Glutamatergic neuron (in vitro differentiated cells): Measurements from ENCODE around the gene TFCP2L1. TPM values are rescaled to one million over a fixed set of nuclear protein-coding genes. Genes with fewer than 3 reads are reported as not detected.

ENCODE experiments used
- DNase-seq: peaks from one replicate; pipeline ENCODE4 v3.0.0; 2022
- H3K27ac Mint-ChIP-seq: one replicate; pipeline ENCODE4 v1.8.0; 2020; ENCODE audit warnings: mild to moderate bottlenecking, mixed read lengths, inconsistent platforms; ENCODE audit not compliant: unreplicated experiment
- H3K27me3 Mint-ChIP-seq: one replicate; pipeline ENCODE4 v1.8.0; 2020; ENCODE audit warnings: mild to moderate bottlenecking, moderate library complexity, mixed read lengths, inconsistent platforms; ENCODE audit not compliant: unreplicated experiment
- H3K36me3 Mint-ChIP-seq: one replicate; pipeline ENCODE4 v1.8.0; 2020; ENCODE audit warnings: mild to moderate bottlenecking, mixed read lengths, inconsistent platforms; ENCODE audit not compliant: unreplicated experiment
- H3K4me1 Mint-ChIP-seq: one replicate; pipeline ENCODE4 v1.8.0; 2020; ENCODE audit warnings: mild to moderate bottlenecking, low read depth, mixed read lengths, inconsistent platforms; ENCODE audit not compliant: unreplicated experiment
- H3K4me3 Mint-ChIP-seq: one replicate; pipeline ENCODE4 v1.8.0; 2020; ENCODE audit warnings: mild to moderate bottlenecking, mixed read lengths, inconsistent platforms; ENCODE audit not compliant: unreplicated experiment
- H3K9me3 Mint-ChIP-seq: one replicate; pipeline ENCODE4 v1.8.0; 2020; ENCODE audit warnings: mild to moderate bottlenecking, moderate library complexity, mixed read lengths, inconsistent platforms; ENCODE audit not compliant: unreplicated experiment
- CTCF ChIP-seq: fragments of 200-600 bp; sonication (generic); IDR thresholded peaks from one replicate; pipeline ENCODE4 v1.5.0; 2021; ENCODE audit not compliant: partially characterized antibody, unreplicated experiment
- total RNA-seq: library from RNA; stranded (reverse); fragmentation: NEBNext Ultra II Directional; extraction: Animal tissue kit (Norgen Biotek cat#: 25700); gene quantifications from one replicate; pipeline ENCODE4 v1.2.1, GENCODE V29; 2021; ENCODE audit not compliant: unreplicated experiment

TFCP2L1 gene
- total RNA-seq, 1 donor from 2014 or later = 0.07 TPM

GRCh38 chr2:121187982-121188411 lies 97.0 kb downstream of the TFCP2L1 start:
- H3K36me3 Mint-ChIP-seq = no peaks in the 10 kb centered on the region
- TF ChIP-seq CTCF = no peak
- DNase-seq = no peak
- peaks cover 3% of the 10 kb centered on the region for H3K27me3 Mint-ChIP-seq
- no peak overlapping the region for H3K4me3 Mint-ChIP-seq
- H3K27ac Mint-ChIP-seq = no peak overlapping the region
- H3K4me1 Mint-ChIP-seq = no peaks in the 10 kb centered on the region
- H3K9me3 Mint-ChIP-seq = peaks cover 3% of the 10 kb centered on the region

- no peak overlapping the region for H3K4me3 Mint-ChIP-seq
- H3K27ac Mint-ChIP-seq = no peak overlapping the region
- DNase-seq = no peak
- H3K36me3 Mint-ChIP-seq = no peaks in the 10 kb centered on the region
- H3K27me3 Mint-ChIP-seq = peaks cover 5% of the 10 kb centered on the region
- peaks cover 3% of the 10 kb centered on the region for H3K9me3 Mint-ChIP-seq
- TF ChIP-seq CTCF = no peak
- no peaks in the 10 kb centered on the region for H3K4me1 Mint-ChIP-seq
Observed at GRCh38 chr2:121187351-121187981, 97.5 kb downstream of the TFCP2L1 start.

DNA sequence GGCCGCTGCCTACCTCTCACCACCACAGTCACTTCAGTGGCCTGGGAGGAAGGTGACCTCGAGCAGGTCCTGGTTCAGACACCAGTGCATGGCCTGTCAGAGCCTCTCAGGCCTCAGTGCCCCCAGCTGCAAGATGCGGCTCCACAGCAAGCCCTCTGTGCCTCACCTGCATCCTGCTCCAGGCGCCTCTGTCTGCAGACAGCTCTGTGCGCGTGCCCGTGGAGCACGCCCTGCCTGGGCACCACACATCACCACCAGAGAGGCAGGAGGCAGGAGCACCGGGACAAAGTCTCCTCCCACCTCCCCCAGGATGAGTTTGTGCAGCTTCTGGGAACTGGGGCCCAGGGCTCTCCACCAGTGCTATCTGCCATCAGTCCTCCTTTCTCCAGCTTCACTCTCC lies 98.7 kb downstream of the TFCP2L1 start:
- H3K9me3 Mint-ChIP-seq = peaks cover 3% of the 10 kb centered on the region
- H3K4me3 Mint-ChIP-seq = no peak overlapping the region
- no peaks in the 10 kb centered on the region for H3K36me3 Mint-ChIP-seq
- H3K27me3 Mint-ChIP-seq = peaks cover 5% of the 10 kb centered on the region
- no peak overlapping the region for H3K27ac Mint-ChIP-seq
- no peak for TF ChIP-seq CTCF
- no peak for DNase-seq
- H3K4me1 Mint-ChIP-seq = no peaks in the 10 kb centered on the region

DNA sequence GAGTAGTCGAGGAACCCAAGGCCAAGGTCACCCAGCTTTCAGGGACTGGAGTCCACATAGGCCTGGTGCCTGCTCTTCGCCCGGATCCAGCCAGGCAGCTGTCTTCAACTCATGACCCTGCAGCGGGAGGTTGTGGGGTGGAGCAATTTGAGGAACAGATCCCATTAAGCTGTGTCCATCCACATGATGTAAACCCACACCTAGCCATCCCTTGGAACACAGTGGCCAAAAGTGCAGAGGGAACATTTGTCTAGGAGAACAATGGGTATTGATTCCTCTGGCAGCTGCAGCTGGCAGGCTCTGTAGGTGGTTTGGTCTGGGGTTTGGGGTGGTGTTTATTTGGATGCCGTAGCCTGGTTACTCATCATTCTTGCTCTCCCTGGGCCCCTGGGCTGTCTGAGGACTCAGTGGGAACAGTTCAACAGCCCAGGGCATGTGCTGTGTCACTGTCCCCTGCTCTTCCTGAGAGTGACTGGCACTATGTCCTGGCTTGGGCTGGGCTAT lies 99.4 kb downstream of the TFCP2L1 start:
- Mint-ChIP-seq H3K36me3 (no peaks in the 10 kb centered on the region), H3K27me3 (peaks cover 5% of the 10 kb centered on the region), H3K4me3 (no peak overlapping the region), H3K4me1 (no peaks in the 10 kb centered on the region), H3K27ac (no peak overlapping the region), H3K9me3 (peaks cover 3% of the 10 kb centered on the region)
- no peak for DNase-seq
- TF ChIP-seq CTCF = no peak

DNA sequence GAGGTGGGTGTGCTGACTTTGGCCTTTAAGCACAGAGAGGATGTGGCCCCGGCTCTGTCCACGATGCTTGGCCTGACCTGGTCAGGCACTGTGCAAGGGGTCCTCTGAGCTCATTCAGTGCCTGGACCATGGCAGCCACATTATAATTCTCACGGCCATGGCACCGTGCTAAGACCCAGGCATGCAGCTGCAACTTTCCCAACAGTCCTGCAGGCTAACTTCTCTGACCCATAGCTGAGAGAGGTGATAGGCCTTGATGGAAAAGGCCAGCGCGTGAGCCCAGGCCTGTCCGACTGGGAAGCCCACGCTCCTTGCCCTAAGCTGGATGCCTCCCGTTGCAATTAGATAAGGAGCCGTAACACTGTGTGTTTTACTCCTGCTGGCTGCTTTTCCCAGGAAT lies 99.9 kb downstream of the TFCP2L1 start:
- H3K9me3 Mint-ChIP-seq = peaks cover 3% of the 10 kb centered on the region
- no peak for DNase-seq
- H3K27me3 Mint-ChIP-seq = peaks cover 5% of the 10 kb centered on the region
- no peak overlapping the region for H3K4me3 Mint-ChIP-seq
- H3K4me1 Mint-ChIP-seq = no peaks in the 10 kb centered on the region
- H3K27ac Mint-ChIP-seq = no peak overlapping the region
- no peak for TF ChIP-seq CTCF
- no peaks in the 10 kb centered on the region for H3K36me3 Mint-ChIP-seq
